ENCODE results near the gene TFAP2C. TPM values are rescaled to one million over a fixed set of nuclear protein-coding genes. Genes with fewer than 3 reads are reported as not detected.

Gene TFAP2C
- total and polyA plus RNA-seq, 2 donors (not counting 3 experiments of a cell fraction or from before 2014, with no cell fraction given): 0.06 TPM; not detected in 1

DNA sequence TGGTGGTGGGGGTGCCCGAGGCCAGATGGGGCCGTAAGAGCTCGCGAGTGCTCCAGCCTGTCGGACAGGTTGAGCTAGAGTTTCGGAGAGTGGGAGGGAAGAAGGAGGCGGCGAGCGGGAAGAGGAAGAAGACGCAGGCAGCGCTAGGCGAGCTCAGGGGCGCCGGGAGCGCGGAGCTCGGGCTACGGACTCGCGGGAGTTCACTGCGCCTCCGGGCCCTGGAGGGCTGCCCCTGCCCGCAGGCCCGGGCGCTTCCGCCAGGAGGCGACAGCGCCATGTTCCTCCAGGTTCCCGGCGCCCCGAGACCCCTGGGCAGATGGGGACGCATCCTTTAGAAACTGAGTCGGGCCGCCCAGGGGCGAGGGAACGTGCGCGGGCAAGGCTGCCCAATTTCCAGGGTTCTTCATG lies 984 bp downstream of the TFAP2C start:
- Histone ChIP-seq H3K36me3 (ENCODE audit: control insufficient read depth in 2 of 2, extremely low read depth in 1 of 2, insufficient read depth in 2 of 2, low read length in 2 of 2) (no peaks in the 10 kb centered on the region), H3K9ac (replicated peaks; ENCODE audit: extremely low read depth, insufficient read depth, low read length) (no peak overlapping the region), H3K79me2 (ENCODE audit: control insufficient read depth, insufficient read depth, low read length) (no peaks in the 10 kb centered on the region), H3K4me3 (replicated peaks in 1 of 3; ENCODE audit: insufficient read depth in 1 of 3, low read depth in 1 of 3, low read length in 3 of 3) (no peak overlapping the region), H3K27me3 (ENCODE audit: control insufficient read depth in 2 of 2, insufficient read depth in 2 of 2, low read length in 2 of 2) (peaks cover 63 to 73% of the 10 kb centered on the region in 2 experiments), H3K4me2 (ENCODE audit: insufficient read depth, low read length) (no peak overlapping the region), H3K9me3 (replicated peaks; ENCODE audit: control insufficient read depth, insufficient read depth, low read length) (no peaks in the 10 kb centered on the region), H2AFZ (ENCODE audit: low read depth, low read length) (no peak overlapping the region), H3K4me1 (ENCODE audit: control insufficient read depth, extremely low read depth, insufficient read depth, low read length) (no peaks in the 10 kb centered on the region), H3K9me1 (replicated peaks; ENCODE audit: control insufficient read depth, extremely low read depth, insufficient read depth, low read length) (no peaks in the 10 kb centered on the region), H4K20me1 (replicated peaks; ENCODE audit: control insufficient read depth, extremely low read depth, insufficient read depth, low read length) (no peaks in the 10 kb centered on the region), H3K27ac (ENCODE audit: insufficient read depth, low read depth, low read length) (no peak overlapping the region)
- DNase-seq (ENCODE audit: low read depth, low spot score) (no peak), FAIRE-seq (no peak)
- TF ChIP-seq, protein P1, sequence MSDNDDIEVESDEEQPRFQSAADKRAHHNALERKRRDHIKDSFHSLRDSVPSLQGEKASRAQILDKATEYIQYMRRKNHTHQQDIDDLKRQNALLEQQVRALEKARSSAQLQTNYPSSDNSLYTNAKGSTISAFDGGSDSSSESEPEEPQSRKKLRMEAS (IDR thresholded peaks at IDR 0.05; ENCODE audit: insufficient read depth, insufficient read length): no peak
- TF ChIP-seq GATA2 (IDR thresholded peaks at IDR 0.05; ENCODE audit: insufficient read depth, insufficient read length, low read depth, low read length) (no peak), POLR2AphosphoS5 (IDR thresholded peaks at IDR 0.05; ENCODE audit: insufficient read depth, low read depth, low read length) (no peak), JUN (IDR thresholded peaks at IDR 0.05; ENCODE audit: borderline replicate concordance, insufficient read depth, insufficient read length, low read depth) (no peak), EZH2 (IDR thresholded peaks at IDR 0.05; ENCODE audit: borderline replicate concordance, low read depth, low read length, severe bottlenecking) (peak; percentile 55), FOS (IDR thresholded peaks at IDR 0.05; ENCODE audit: borderline replicate concordance, insufficient read depth, low read length) (no peak), MYC (IDR thresholded peaks at IDR 0.05; ENCODE audit: low read depth, low read length) (no peak), POLR2A (IDR thresholded peaks at IDR 0.05; ENCODE audit: low read depth, low read length) (no peak)
- TF ChIP-seq, protein P2, sequence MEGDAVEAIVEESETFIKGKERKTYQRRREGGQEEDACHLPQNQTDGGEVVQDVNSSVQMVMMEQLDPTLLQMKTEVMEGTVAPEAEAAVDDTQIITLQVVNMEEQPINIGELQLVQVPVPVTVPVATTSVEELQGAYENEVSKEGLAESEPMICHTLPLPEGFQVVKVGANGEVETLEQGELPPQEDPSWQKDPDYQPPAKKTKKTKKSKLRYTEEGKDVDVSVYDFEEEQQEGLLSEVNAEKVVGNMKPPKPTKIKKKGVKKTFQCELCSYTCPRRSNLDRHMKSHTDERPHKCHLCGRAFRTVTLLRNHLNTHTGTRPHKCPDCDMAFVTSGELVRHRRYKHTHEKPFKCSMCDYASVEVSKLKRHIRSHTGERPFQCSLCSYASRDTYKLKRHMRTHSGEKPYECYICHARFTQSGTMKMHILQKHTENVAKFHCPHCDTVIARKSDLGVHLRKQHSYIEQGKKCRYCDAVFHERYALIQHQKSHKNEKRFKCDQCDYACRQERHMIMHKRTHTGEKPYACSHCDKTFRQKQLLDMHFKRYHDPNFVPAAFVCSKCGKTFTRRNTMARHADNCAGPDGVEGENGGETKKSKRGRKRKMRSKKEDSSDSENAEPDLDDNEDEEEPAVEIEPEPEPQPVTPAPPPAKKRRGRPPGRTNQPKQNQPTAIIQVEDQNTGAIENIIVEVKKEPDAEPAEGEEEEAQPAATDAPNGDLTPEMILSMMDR (IDR thresholded peaks at IDR 0.05; ENCODE audit: extremely low read depth in 1 of 2, insufficient read depth in 1 of 2, low read depth in 1 of 2, low read length in 2 of 2): peak; percentile 19 to 50
- ChIA-PET POLR2A (no interaction called here), CTCF (interaction anchor here (1.2 kb wide), 1 partner anchor 344 kb away, joined by 3 read pairs; no protein-coding TSS in a partner anchor)
- intact Hi-C loops (cut with micrococcal nuclease) (no loop called here), dilution Hi-C loops (cut with MboI; ENCODE audit: extremely low pct_ligation_motif_present, low sequenced_read_pairs) (no loop called here)
- BruUV-seq (replicated peaks): no TSS peak

Data from endothelial cell of umbilical vein (primary cell).